HUES64 (cell line): Measurements from ENCODE around the gene ANKRD24.
"Not testable (repeated sequence)": the region's sequence is repeated elsewhere in the genome, so short reads cannot be mapped to it uniquely, and the experiment has no call there.

Experiments used
- H3K27ac ChIP-seq: 2 replicates; pipeline ENCODE4 v1.7.0; 2013; ENCODE audit warnings: low read depth, low read length, inconsistent platforms
- H3K27me3 ChIP-seq: 2 replicates; pipeline ENCODE4 v1.6.1; 2013; ENCODE audit warnings: mild to moderate bottlenecking, low read length; ENCODE audit not compliant: insufficient read depth
- H3K36me3 ChIP-seq: 2 replicates; pipeline ENCODE4 v1.6.1; 2013; ENCODE audit warnings: mild to moderate bottlenecking, low read length; ENCODE audit not compliant: insufficient read depth
- H3K4me1 ChIP-seq: 2 replicates; pipeline ENCODE4 v1.6.1; 2013; ENCODE audit warnings: mild to moderate bottlenecking, low read length, moderate library complexity; ENCODE audit not compliant: insufficient read depth
- H3K4me3 ChIP-seq: 2 replicates; pipeline ENCODE4 v1.5.1; 2013; ENCODE audit warnings: mild to moderate bottlenecking, low read length, moderate library complexity
- H3K9ac ChIP-seq: 2 replicates; pipeline ENCODE4 v1.6.1; 2013; ENCODE audit warnings: mild to moderate bottlenecking, low read depth, low read length
- H3K9me3 ChIP-seq: 2 replicates; pipeline ENCODE4 v1.6.1; 2013; ENCODE audit warnings: low read depth, low read length; ENCODE audit not compliant: insufficient read depth
- WGBS: fragments of 150-250, 120-280 bp; methylation state at CpG from one replicate; pipeline ENCODE4 v1.1.7; 2013; ENCODE audit warnings: missing lambda C conversion rate; 5-methylcytosine and 5-hydroxymethylcytosine counted together

ANKRD24 gene

DNA sequence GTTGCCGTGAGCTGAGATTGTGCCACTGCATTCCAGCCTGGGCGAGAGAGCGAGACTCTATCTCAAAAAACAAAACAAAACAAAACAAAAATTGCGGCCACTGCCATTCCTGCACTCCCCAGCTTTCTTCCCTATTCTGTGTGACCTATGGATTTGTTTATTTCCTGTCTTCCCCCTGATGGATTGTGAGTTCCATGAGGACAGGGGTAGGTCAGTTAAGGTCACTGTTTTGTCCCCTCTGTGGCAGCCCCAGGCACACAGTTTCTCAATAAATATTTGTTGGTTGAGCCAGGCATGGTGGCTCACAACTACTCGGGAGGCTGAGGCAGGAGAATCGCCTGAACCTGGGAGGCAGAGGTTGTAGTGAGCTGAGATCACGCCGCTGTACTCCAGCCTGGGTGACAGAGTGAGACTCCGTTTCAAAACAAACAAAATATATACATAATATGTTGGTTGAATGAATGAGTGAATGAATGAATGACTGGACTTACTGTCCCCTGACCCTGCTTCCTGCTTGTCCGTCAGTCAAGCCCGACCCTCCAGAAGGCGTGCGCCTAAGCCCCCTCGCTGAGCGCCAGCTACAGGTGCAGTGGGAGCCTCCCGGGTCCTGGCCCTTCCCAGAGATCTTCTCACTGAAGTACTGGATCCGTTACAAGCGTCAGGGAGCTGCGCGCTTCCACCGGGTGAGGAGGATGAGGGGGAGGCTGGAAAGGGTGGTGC is 51.8 kb downstream of the ANKRD24 start:
- H3K4me3 ChIP-seq = no peak overlapping the region
- no peaks in the 10 kb centered on the region for H3K36me3 ChIP-seq
- no peak overlapping the region for H3K27ac ChIP-seq
- H3K9me3 ChIP-seq = no peaks in the 10 kb centered on the region
- 81% methylated on average over 18 of the region's 21 CpGs for WGBS
- no peak overlapping the region for H3K9ac ChIP-seq
- no peaks in the 10 kb centered on the region for H3K4me1 ChIP-seq
- H3K27me3 ChIP-seq = no peaks in the 10 kb centered on the region

DNA sequence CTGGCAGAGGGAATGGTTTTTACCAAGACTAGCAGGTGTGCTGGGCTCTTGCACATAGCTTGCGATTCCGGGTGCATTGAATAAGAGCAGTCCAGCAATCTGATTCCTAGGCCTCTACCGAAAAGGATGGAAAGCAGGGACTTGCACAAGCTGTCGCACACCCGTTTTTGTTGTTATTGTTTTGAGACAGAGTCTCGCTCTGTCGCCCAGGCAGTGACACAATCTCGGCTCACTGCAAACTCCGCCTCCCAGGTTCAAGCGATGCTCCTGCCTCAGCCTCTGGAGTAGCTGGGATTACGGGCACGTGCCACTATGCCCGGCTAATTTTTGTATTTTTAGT is 52.3 kb downstream of the ANKRD24 start:
- 89% methylated on average over 13 of the region's 13 CpGs for WGBS
- Histone ChIP-seq H3K4me1 (no peaks in the 10 kb centered on the region), H3K4me3 (no peak overlapping the region), H3K36me3 (no peaks in the 10 kb centered on the region), H3K9ac (no peak overlapping the region), H3K9me3 (no peaks in the 10 kb centered on the region), H3K27me3 (no peaks in the 10 kb centered on the region), H3K27ac (no peak overlapping the region)

DNA sequence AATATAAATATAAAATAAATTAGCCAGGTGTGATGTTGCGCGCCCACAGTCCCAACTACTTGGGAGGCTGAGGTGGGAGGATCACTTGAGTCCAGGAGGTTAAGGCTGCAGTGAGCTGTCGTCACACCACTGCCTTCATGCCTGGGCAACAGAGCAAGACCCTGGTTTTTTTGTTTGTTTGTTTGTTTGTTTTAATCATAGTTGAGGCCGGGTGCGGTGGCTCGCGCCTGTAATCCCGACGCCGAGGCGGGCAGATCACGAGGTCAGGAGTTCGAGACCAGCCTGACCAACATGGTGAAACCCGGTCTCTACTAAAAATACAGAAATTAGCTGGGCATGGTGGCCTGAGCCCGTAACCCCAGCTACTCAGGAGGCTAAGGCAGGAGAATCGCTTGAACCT is 55.0 kb downstream of the ANKRD24 start:
- H3K36me3 ChIP-seq, H3K9me3 ChIP-seq, H3K9ac ChIP-seq, H3K4me1 ChIP-seq, H3K27me3 ChIP-seq, H3K27ac ChIP-seq, H3K4me3 ChIP-seq: not testable (repeated sequence)
- 95% methylated on average over 16 of the region's 16 CpGs for WGBS

DNA sequence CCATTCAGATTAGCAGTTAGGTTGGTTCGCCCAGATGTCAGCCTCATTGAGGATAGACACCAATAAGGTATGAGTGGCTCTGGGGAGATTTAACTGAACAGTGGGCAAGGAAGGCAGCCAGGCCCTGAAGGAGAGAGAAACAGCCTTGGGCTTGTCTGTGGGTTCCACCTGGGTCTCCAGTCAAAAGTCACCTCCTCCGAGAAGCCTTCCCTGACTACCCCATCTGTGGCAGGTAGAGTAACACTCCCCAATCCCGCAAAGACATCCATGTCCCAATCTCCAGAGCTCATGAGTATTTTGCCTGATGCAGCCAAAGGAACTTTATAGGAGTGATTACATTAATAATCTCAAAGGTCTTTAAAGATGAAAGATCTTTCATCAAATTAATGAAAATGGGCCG is 56.3 kb downstream of the ANKRD24 start:
- Histone ChIP-seq H3K4me1 (no peaks in the 10 kb centered on the region), H3K4me3 (no peak overlapping the region), H3K9me3 (no peaks in the 10 kb centered on the region), H3K27me3 (no peaks in the 10 kb centered on the region), H3K9ac (no peak overlapping the region), H3K27ac (no peak overlapping the region), H3K36me3 (no peaks in the 10 kb centered on the region)
- 91% methylated on average over 4 of the region's 4 CpGs for whole genome bisulfite sequencing

DNA sequence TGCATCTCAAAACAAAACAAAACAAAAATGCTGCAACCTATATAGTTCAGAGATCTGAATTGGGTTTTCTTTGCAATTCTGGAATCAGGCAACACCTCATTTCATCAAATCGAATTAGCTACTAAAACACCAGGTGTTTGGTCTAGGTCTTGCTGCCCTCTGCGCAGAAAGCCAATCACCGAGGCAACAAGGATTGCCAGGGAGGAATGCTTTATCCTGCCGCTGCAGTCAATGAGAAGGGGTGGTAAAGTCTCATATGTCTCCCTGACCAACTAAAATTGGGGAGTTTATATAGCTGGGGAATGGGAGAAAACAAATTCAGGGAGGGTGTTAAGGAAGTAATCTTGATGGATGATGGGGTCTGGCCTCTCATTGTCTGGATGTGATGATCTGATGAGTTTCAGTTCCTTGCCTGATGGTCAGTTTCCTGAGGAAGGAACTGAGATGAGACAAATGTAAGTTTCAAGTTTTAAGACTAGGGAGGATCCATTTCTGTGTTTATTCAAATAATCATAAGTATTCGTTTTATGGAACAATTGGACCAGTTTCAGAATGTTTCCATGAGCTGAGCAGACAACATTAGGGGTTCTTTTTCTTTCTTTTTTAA is 59.4 kb downstream of the ANKRD24 start:
- no peak overlapping the region for H3K27ac ChIP-seq
- no peaks in the 10 kb centered on the region for H3K27me3 ChIP-seq
- no peaks in the 10 kb centered on the region for H3K4me1 ChIP-seq
- no peak overlapping the region for H3K4me3 ChIP-seq
- no peak overlapping the region for H3K9ac ChIP-seq
- H3K36me3 ChIP-seq = no peaks in the 10 kb centered on the region
- H3K9me3 ChIP-seq = no peaks in the 10 kb centered on the region
- WGBS = 82% methylated on average over 5 of the region's 5 CpGs

DNA sequence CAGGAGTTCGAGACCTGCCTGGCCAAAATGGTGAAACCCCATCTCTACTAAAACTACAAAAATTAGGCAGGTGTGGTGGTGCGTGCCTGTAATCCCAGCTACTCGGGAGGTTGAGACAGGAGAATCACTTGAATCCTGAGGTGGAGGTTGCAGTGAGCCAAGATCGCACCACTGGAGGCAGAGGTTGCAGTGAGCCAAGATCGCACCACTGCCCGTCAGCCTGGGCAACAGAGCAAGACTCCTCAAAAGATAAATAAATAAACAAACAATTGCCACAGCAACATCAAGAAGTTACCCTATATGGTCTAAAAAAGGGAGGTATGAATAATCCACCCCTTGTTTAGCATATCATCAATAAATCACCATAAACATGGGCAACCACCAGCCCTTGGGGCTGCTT is 63.4 kb downstream of the ANKRD24 start:
- not testable (repeated sequence) for H3K27me3 ChIP-seq, H3K9me3 ChIP-seq, H3K4me1 ChIP-seq, H3K27ac ChIP-seq
- WGBS = 98% methylated on average over 6 of the region's 6 CpGs
- peaks cover 21% of the 10 kb centered on the region for H3K36me3 ChIP-seq
- peak overlapping the region; percentile 71; the same call in 1 of the 2 replicates for H3K9ac ChIP-seq
- peak overlapping the region; percentile 83 for H3K4me3 ChIP-seq

DNA sequence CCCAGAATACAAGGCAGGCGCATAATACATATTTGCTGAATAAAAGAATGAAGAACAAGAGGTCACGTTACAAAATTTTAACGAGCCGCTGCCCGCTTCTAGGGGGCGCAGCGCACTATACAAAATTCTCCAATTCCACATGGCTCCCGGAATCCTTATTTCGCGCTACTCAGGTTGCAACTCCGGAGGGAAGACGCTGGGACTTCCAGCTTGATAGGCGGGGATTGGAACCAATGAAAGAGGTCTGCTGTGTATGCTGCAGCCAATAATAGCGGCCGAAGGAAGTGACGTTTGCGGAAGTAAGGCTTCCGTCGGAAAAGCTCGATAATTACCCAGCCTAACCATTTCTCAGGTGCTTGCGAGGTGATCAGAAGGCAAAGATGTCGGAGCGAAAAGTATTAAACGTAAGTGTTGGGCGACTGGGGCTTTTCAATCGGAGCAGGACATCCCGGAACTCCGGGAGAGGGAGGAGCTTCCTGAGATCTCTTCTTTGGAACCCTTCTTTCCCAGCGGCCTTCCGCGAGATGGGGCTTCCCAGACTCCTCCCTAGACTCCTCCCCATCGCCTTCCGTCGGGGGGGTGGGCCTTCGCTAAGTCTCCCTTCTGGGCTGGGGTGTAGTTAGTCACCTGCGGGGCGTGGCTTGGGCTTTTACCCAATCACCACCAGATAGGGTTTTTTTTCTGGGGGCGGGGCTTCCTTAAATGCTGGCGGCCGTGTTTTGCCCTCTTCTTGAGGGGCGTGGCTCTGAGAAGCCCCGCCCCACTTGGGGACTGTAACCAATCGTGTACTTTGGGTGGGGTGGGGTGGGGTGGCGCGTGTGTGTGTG is 64.5 kb downstream of the ANKRD24 start, which contains the start of gene YJU2:
Gene YJU2 (plus strand): TSS at position 314 of the 827 bp plus-strand sequence. CDS start 67 bp downstream, at position 381.
- Histone ChIP-seq H3K4me1 (0 out of 2 replicates have a peak, but pooled peaks cover 3% of the 10 kb centered on the region), H3K9ac (peak within 1 kb of the TSS; percentile 97), H3K27me3 (no peaks in the 10 kb centered on the region), H3K4me3 (peak within 1 kb of the TSS; percentile 83), H3K27ac (peak within 1 kb of the TSS; percentile 81), H3K36me3 (peaks cover 31% of the 10 kb centered on the region), H3K9me3 (no peaks in the 10 kb centered on the region)
- 1% methylated on average over 39 of the region's 45 CpGs for WGBS

DNA sequence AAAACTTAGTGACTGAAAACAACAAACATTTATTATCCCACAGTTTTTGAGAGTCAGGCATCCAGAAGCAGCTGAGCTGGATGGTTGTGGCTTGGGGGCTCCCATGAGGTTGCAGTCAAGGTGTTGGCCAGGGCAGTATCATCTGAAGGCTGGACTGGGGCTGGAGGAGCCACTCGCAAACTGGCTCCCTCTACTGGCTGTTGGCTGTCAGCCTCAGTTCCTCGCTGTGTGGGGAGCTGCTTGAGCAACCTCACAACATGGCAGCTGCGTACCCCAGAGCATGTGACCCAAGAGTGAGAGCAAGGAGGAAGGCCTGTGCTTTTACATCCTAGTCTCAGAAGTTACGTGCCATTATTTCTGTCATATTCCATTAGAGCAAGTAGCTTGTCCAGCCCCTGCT is 74.1 kb downstream of the ANKRD24 start:
- H3K27me3 ChIP-seq = no peaks in the 10 kb centered on the region
- H3K36me3 ChIP-seq = peaks cover 74% of the 10 kb centered on the region
- 93% methylated on average over 4 of the region's 4 CpGs for WGBS
- no peaks in the 10 kb centered on the region for H3K4me1 ChIP-seq
- H3K9me3 ChIP-seq = peaks cover 6% of the 10 kb centered on the region
- H3K27ac ChIP-seq = no peak overlapping the region
- no peak overlapping the region for H3K4me3 ChIP-seq
- H3K9ac ChIP-seq = no peak overlapping the region

DNA sequence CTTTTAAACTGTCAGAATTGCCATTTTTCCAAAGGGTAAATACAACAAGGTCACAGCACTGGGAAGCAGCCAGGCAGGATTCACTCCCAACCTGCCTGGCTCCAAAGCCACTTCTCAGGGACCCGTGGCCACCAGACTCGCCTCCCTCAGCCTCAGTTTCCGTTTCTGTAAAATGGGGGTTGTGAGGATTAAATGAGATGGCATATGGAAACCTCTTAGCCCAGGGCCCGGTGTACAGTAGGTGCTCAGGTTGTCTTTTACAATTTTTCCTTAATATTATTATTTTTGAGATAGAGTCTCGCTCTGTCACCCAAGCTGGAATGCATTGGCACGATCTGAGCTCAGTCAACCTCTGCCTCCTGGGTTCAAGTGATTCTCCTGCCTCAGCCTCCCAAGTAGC is 74.5 kb downstream of the ANKRD24 start:
- Histone ChIP-seq H3K9me3 (peaks cover 6% of the 10 kb centered on the region), H3K27ac (no peak overlapping the region), H3K4me1 (no peaks in the 10 kb centered on the region), H3K9ac (no peak overlapping the region), H3K4me3 (no peak overlapping the region), H3K36me3 (peaks cover 73% of the 10 kb centered on the region), H3K27me3 (no peaks in the 10 kb centered on the region)
- WGBS = 97% methylated on average over 5 of the region's 6 CpGs

DNA sequence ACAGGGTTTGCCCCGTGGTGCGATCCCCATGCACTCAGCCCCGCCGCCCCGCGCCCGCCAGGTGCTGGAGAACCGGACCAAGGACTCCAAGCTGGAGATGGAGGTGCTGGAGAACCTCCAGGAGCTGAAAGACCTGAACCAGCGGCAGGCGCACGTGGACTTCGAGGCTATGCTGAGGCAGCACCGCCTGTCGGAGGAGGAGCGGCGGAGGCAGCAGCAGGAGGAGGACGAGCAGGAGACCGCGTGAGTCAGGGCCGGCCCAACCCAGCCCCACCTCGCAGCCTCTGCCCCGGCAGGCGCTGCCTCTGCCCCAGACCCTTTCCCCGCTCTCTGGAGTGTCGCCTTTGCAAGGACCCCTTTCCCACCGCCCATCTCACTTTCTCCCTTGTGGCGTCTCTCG is 75.7 kb downstream of the ANKRD24 start:
- no peaks in the 10 kb centered on the region for H3K27me3 ChIP-seq
- H3K9ac ChIP-seq = no peak overlapping the region
- H3K4me3 ChIP-seq = no peak overlapping the region
- peaks cover 6% of the 10 kb centered on the region for H3K9me3 ChIP-seq
- H3K4me1 ChIP-seq = no peaks in the 10 kb centered on the region
- no peak overlapping the region for H3K27ac ChIP-seq
- peaks cover 72% of the 10 kb centered on the region for H3K36me3 ChIP-seq
- WGBS = 95% methylated on average over 28 of the region's 28 CpGs

DNA sequence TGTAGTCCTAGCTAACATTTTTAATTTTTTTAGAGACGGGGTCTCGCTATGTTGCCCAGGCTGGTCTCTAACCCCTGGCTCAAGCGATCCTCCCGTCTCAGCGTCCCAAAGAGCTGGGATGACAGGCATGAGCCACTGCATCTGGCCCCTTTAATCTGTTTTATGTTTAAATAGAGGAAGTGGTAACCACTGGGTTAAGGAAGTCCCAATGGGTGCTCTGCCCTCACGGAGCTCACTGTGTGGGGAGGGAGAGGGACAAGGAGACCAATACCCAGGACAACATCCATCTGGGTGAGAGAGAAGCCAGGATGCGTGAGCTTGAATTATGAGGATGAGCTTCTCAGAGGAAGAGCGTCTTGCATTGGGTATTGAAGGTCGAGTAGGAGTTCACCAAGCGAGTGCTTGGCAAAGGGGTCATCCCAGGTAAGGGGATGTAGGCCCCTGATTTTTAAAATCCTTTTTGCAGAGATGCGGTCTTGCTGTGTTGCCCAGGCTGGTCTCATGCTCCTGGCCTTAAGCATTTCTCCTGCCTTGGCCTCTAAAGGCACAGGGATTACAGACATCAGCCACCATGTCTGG is 78.2 kb downstream of the ANKRD24 start:
- Histone ChIP-seq H3K27ac (no peak overlapping the region), H3K9ac (no peak overlapping the region), H3K9me3 (peaks cover 6% of the 10 kb centered on the region), H3K36me3 (peaks cover 53% of the 10 kb centered on the region), H3K4me3 (no peak overlapping the region), H3K27me3 (no peaks in the 10 kb centered on the region), H3K4me1 (no peaks in the 10 kb centered on the region)
- WGBS = 96% methylated on average over 11 of the region's 11 CpGs
